ENCODE data around the gene RYR1.
A peak's percentile ranks its signal among the peaks of the same experiment; 100 is the strongest.
"Not testable (repeated sequence)": the region's sequence is repeated elsewhere in the genome, so short reads cannot be mapped to it uniquely, and the experiment has no call there.

The RYR1 gene

GRCh38 chr19:38427035-38427677 is 6.3 kb upstream of the RYR1 start:
- DNase-seq (ENCODE audit: low spot score) = not testable (repeated sequence)

- no peak for DNase-seq (ENCODE audit: low spot score)
Observed at GRCh38 chr19:38429055-38429810, 4.3 kb upstream of the RYR1 start.

GRCh38 chr19:38429811-38430156 is 3.7 kb upstream of the RYR1 start:
- no peak for DNase-seq (ENCODE audit: low spot score)

GRCh38 chr19:38430931-38431330 is 2.6 kb upstream of the RYR1 start:
- DNase-seq (ENCODE audit: low spot score) = no peak

GRCh38 chr19:38434549-38435051 is 1.1 kb downstream of the RYR1 start:
- no peak for DNase-seq (ENCODE audit: low spot score)

GRCh38 chr19:38437295-38437694 is 3.8 kb downstream of the RYR1 start:
- no peak for DNase-seq (ENCODE audit: low spot score)

- no peak for DNase-seq (ENCODE audit: low spot score)
Observed at GRCh38 chr19:38437917-38438316, 4.4 kb downstream of the RYR1 start.

- no peak for DNase-seq (ENCODE audit: low spot score)
Observed at GRCh38 chr19:38440592-38440991, 7.1 kb downstream of the RYR1 start.

- peak; percentile 24 for DNase-seq (ENCODE audit: low spot score)
Observed at GRCh38 chr19:38441657-38442348, 8.3 kb downstream of the RYR1 start.

GRCh38 chr19:38442736-38443135 is 9.2 kb downstream of the RYR1 start:
- DNase-seq (ENCODE audit: low spot score) = no peak

- no peak for DNase-seq (ENCODE audit: low spot score)
Observed at GRCh38 chr19:38443458-38443999, 10.0 kb downstream of the RYR1 start.

- DNase-seq (ENCODE audit: low spot score) = no peak
Observed at GRCh38 chr19:38444026-38444425, 10.5 kb downstream of the RYR1 start.

GRCh38 chr19:38445362-38445761 is 11.9 kb downstream of the RYR1 start:
- no peak for DNase-seq (ENCODE audit: low spot score)

- no peak for DNase-seq (ENCODE audit: low spot score)
Observed at GRCh38 chr19:38448225-38448624, 14.7 kb downstream of the RYR1 start.

- no peak for DNase-seq (ENCODE audit: low spot score)
Observed at GRCh38 chr19:38449518-38449917, 16.0 kb downstream of the RYR1 start.

GRCh38 chr19:38451036-38451435 is 17.5 kb downstream of the RYR1 start:
- no peak for DNase-seq (ENCODE audit: low spot score)

GRCh38 chr19:38451629-38452028 is 18.1 kb downstream of the RYR1 start:
- DNase-seq (ENCODE audit: low spot score) = no peak

- no peak for DNase-seq (ENCODE audit: low spot score)
Observed at GRCh38 chr19:38452430-38453366, 19.2 kb downstream of the RYR1 start.

- no peak for DNase-seq (ENCODE audit: low spot score)
Observed at GRCh38 chr19:38453596-38453995, 20.1 kb downstream of the RYR1 start.

GRCh38 chr19:38455031-38455430 is 21.5 kb downstream of the RYR1 start:
- no peak for DNase-seq (ENCODE audit: low spot score)

GRCh38 chr19:38457202-38457601 is 23.7 kb downstream of the RYR1 start:
- no peak for DNase-seq (ENCODE audit: low spot score)

All from cerebellar cortex (tissue), 1 donor.